H1 (cell line): ENCODE measurements around the gene NEMF. TPM values are rescaled to one million over a fixed set of nuclear protein-coding genes. Genes with fewer than 3 reads are reported as not detected.

ENCODE experiments used
- CTCF ChIA-PET: fragments of 300-600 bp; sonication (Branson Sonifier 250); formaldehyde crosslinking; loops from one replicate; lab custom pipeline; 2021; ENCODE audit not compliant: partially characterized antibody; lab: Charles Lee
- POLR2A ChIA-PET: fragments of 300-600 bp; sonication (Branson Sonifier 250); formaldehyde crosslinking; loops from one replicate; lab custom pipeline; 2021; ENCODE audit warnings: inconsistent platforms; ENCODE audit not compliant: partially characterized antibody; lab: Charles Lee
- DNase-seq, 2 experiments: peaks; one replicate each; pipeline versions ENCODE4 v3.0.0 to v3.0.0-alpha.2; 2010 to 2022; ENCODE audit warnings: low spot score in 2 of 2, low read depth in 1 of 2, mixed read lengths in 1 of 2
- FAIRE-seq: peaks from 2 replicates; lab custom pipeline; 2011; peaks lifted over from hg19 to GRCh38; lab: Jason Lieb, UNC
- H2AFZ ChIP-seq: 2 replicates; pipeline ENCODE4 v1.8.1; 2012; ENCODE audit warnings: low read length, inconsistent platforms
- H2AK5ac ChIP-seq: 2 replicates; pipeline ENCODE4 v1.6.1; 2013; ENCODE audit warnings: low read depth, low read length
- H2BK120ac ChIP-seq: replicated peaks from 2 replicates; pipeline ENCODE3; 2013; ENCODE audit warnings: low read depth, low read length, inconsistent platforms
- H2BK12ac ChIP-seq: 2 replicates; pipeline ENCODE4 v1.6.1; 2013; ENCODE audit warnings: low read depth, low read length
- H2BK15ac ChIP-seq: 2 replicates; pipeline ENCODE4 v1.6.1; 2013; ENCODE audit warnings: low read length
- H2BK20ac ChIP-seq: 2 replicates; pipeline ENCODE4 v1.6.1; 2013; ENCODE audit warnings: low read length
- H2BK5ac ChIP-seq: 2 replicates; pipeline ENCODE4 v1.6.1; 2013; ENCODE audit warnings: low read depth, low read length
- H3K14ac ChIP-seq: 2 replicates; pipeline ENCODE4 v1.6.1; 2013; ENCODE audit warnings: inconsistent platforms; ENCODE audit not compliant: insufficient read length
- H3K18ac ChIP-seq: 2 replicates; pipeline ENCODE4 v1.6.1; 2013; ENCODE audit warnings: low read length; ENCODE audit errors: extremely low read depth
- H3K23ac ChIP-seq: 2 replicates; pipeline ENCODE4 v1.6.1; 2013; ENCODE audit warnings: inconsistent platforms; ENCODE audit not compliant: insufficient read length
- H3K23me2 ChIP-seq: 2 replicates; pipeline ENCODE4 v1.6.1; 2013; ENCODE audit warnings: low read depth, low read length
- H3K27ac ChIP-seq: 2 replicates; pipeline ENCODE4 v1.6.1; 2011; ENCODE audit warnings: low read depth, low read length, inconsistent platforms
- H3K27me3 ChIP-seq, 4 experiments: replicated peaks in 1 of 4; 1 replicate in 1 of 4; 2 replicates in 3 of 4; pipeline versions ENCODE4 v1.6.1 to v1.8.1; 2011 to 2013; ENCODE audit warnings: low read length in 3 of 4, mild to moderate bottlenecking in 3 of 4, inconsistent platforms in 2 of 4, mixed read lengths in 2 of 4, moderate library complexity in 1 of 4; ENCODE audit not compliant: control insufficient read depth in 3 of 4, insufficient read depth in 3 of 4; ENCODE audit errors: extremely low read depth in 1 of 4
- H3K36me3 ChIP-seq, 4 experiments: 2 replicates each; pipeline versions ENCODE4 v1.6.1 to v1.8.1; 2011 to 2013; ENCODE audit warnings: mild to moderate bottlenecking in 4 of 4, low read length in 3 of 4, moderate library complexity in 2 of 4, control low read depth in 1 of 4, inconsistent platforms in 1 of 4; ENCODE audit not compliant: insufficient read depth in 4 of 4, control insufficient read depth in 2 of 4
- H3K4ac ChIP-seq: replicated peaks from 2 replicates; pipeline ENCODE3; 2013; ENCODE audit warnings: low read length, low read depth, mixed read lengths, inconsistent platforms; ENCODE audit not compliant: insufficient read length
- H3K4me1 ChIP-seq, 4 experiments: replicated peaks in 1 of 4; 1 replicate in 1 of 4; 2 replicates in 3 of 4; pipeline versions ENCODE4 v1.6.1 to v1.8.1; 2011 to 2013; ENCODE audit warnings: low read length in 3 of 4, inconsistent platforms in 2 of 4, mixed read lengths in 1 of 4; ENCODE audit not compliant: insufficient read depth in 4 of 4, control insufficient read depth in 3 of 4
- H3K4me2 ChIP-seq, 2 experiments: 2 replicates each; pipeline versions ENCODE4 v1.6.1 to v1.8.1; 2011 to 2013; ENCODE audit warnings: low read depth in 2 of 2, low read length in 2 of 2, control low read depth in 1 of 2, inconsistent platforms in 1 of 2, mild to moderate bottlenecking in 1 of 2; ENCODE audit not compliant: insufficient read depth in 1 of 2
- H3K4me3 ChIP-seq, 4 experiments: fragments of 200-600, 300-600 bp in 1 of 4; sonication (generic), shearing (Covaris generic), sonication (Bioruptor Twin) in 1 of 4; 2 replicates each; pipeline versions ENCODE4 v1.5.1 to v1.8.1; 2011 to 2016; ENCODE audit warnings: low read length in 4 of 4, low read depth in 3 of 4, control low read depth in 2 of 4, inconsistent platforms in 2 of 4, mild to moderate bottlenecking in 2 of 4, mixed read lengths in 1 of 4, moderate library complexity in 1 of 4; ENCODE audit not compliant: insufficient read depth in 2 of 4; ENCODE audit errors: extremely low read depth in 1 of 4
- H3K56ac ChIP-seq: replicated peaks from 2 replicates; pipeline ENCODE3; 2013; ENCODE audit warnings: low read depth, mild to moderate bottlenecking, mixed read lengths, low read length, inconsistent platforms; ENCODE audit not compliant: insufficient read length
- H3K79me1 ChIP-seq: 2 replicates; pipeline ENCODE4 v1.6.1; 2013; ENCODE audit warnings: low read depth, low read length, control low read depth
- H3K79me2 ChIP-seq, 2 experiments: 2 replicates each; pipeline versions ENCODE4 v1.6.1 to v1.8.1; 2012 to 2013; ENCODE audit warnings: low read length in 2 of 2, mild to moderate bottlenecking in 2 of 2, inconsistent platforms in 1 of 2; ENCODE audit not compliant: insufficient read depth in 2 of 2, control insufficient read depth in 1 of 2
- H3K9ac ChIP-seq, 4 experiments: replicated peaks in 1 of 4; 1 replicate in 1 of 4; 2 replicates in 3 of 4; pipeline versions ENCODE4 v1.6.1 to v1.8.1; 2011 to 2013; ENCODE audit warnings: low read depth in 3 of 4, low read length in 3 of 4, control low read depth in 2 of 4, mild to moderate bottlenecking in 2 of 4, moderate library complexity in 2 of 4, inconsistent platforms in 1 of 4; ENCODE audit errors: extremely low read depth in 1 of 4
- H3K9me3 ChIP-seq, 2 experiments: 2 replicates each; pipeline versions ENCODE4 v1.6.1 to v1.8.1; 2012 to 2013; ENCODE audit warnings: mild to moderate bottlenecking in 2 of 2, moderate library complexity in 2 of 2, control low read depth in 1 of 2, inconsistent platforms in 1 of 2, low read depth in 1 of 2, low read length in 1 of 2, mixed read lengths in 1 of 2; ENCODE audit not compliant: insufficient read depth in 2 of 2
- H4K20me1 ChIP-seq, 2 experiments: replicated peaks in 1 of 2; 2 replicates each; pipeline versions ENCODE3 to v1.8.1; 2011 to 2013; ENCODE audit warnings: inconsistent platforms in 2 of 2, low read length in 2 of 2, mild to moderate bottlenecking in 1 of 2; ENCODE audit not compliant: insufficient read depth in 2 of 2, control insufficient read depth in 1 of 2
- H4K5ac ChIP-seq: 2 replicates; pipeline ENCODE4 v1.6.1; 2013; ENCODE audit warnings: low read length, low read depth, mixed read lengths, inconsistent platforms; ENCODE audit not compliant: insufficient read length
- H4K8ac ChIP-seq: 2 replicates; pipeline ENCODE4 v1.8.0; 2013; ENCODE audit warnings: mild to moderate bottlenecking, moderate library complexity, low read length, inconsistent platforms; ENCODE audit not compliant: insufficient read depth; ENCODE audit errors: extremely low read depth
- H4K91ac ChIP-seq: replicated peaks from 2 replicates; pipeline ENCODE3; 2013; ENCODE audit warnings: low read length, mixed read lengths, inconsistent platforms; ENCODE audit not compliant: insufficient read length
- CEBPB ChIP-seq: IDR thresholded peaks from 2 replicates; pipeline ENCODE4 v1.6.1; 2012; ENCODE audit warnings: low read depth, low read length
- CREB1 ChIP-seq: IDR thresholded peaks from 2 replicates; pipeline ENCODE4 v1.6.1; 2012; ENCODE audit warnings: inconsistent platforms
- WGBS, 2 experiments: shearing (Covaris generic) in 1 of 2; methylation state at CpG; one replicate each; pipeline versions ENCODE4 v1.1.6 to v1.1.7; 2013 to 2015; ENCODE audit warnings: low lambda C conversion rate in 2 of 2, mixed read lengths in 2 of 2, inconsistent platforms in 1 of 2, low coverage in 1 of 2, missing lambda C conversion rate in 1 of 2; ENCODE audit not compliant: insufficient replicate concordance in 2 of 2, insufficient coverage in 1 of 2, insufficient read length in 1 of 2; ENCODE audit errors: extremely low coverage in 1 of 2, missing lambda C conversion rate in 1 of 2; 5-methylcytosine and 5-hydroxymethylcytosine counted together
- polyA plus RNA-seq, 7 experiments: library from polyadenylated mRNA; depleted of rRNA in 3 of 7; stranded (reverse) in 5 of 7; unstranded in 2 of 7; fragments of >200 nt in 5 of 7; fragments of 200-250 nt in 2 of 7; gene quantifications; 1 replicate in 5 of 7; 2 replicates in 1 of 7; 4 replicates in 1 of 7; pipeline versions ENCODE4 v1.2.1 to v1.2.3, GENCODE V29; 2011 to 2013; ENCODE audit warnings: missing spikeins in 2 of 7, mixed read lengths in 2 of 7
- total RNA-seq: library from RNA; stranded (reverse); fragmentation: NEBNext Ultra II Directional; extraction: Animal tissue kit (Norgen Biotek cat#: 25700); gene quantifications from 2 replicates; pipeline ENCODE4 v1.2.1, GENCODE V29; 2021

The NEMF gene
- total and polyA plus RNA-seq, 2 of the 8 experiments (the other 6 are each of a cell fraction or from before 2014, with no cell fraction given) = 8.3 to 45.5 TPM

DNA sequence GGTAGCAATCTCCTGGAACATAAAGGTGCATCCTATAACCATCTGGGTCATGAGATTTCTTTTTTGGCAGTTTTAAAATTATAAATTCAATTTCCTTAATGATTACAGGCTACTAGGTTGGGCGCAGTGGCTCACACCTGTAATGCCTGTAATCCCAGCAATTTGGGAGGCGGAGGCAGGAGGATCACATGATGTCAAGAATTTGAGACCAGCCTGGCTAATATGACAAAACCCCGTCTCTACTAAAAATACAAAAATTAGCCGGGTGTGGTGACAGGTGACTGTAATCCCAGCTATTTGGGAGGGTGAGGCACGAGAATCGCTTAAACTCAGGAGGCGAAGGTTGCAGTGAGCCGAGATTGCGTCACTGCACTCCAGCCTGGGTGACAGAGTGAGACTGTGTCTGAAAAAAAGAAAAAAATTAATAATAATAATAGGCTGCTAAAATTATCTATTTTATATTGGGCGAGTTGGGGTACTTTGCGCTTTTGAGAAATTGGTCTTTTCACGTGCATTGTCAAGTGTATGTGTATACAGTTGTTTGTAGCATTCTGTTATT is 23.1 kb upstream of the NEMF start:
- no peak for TF ChIP-seq CREB1
- TF ChIP-seq CEBPB = peak; percentile 40; the same call in 1 of the 2 replicates
- no peaks in the 10 kb centered on the region for H3K27me3 ChIP-seq

More for the DNA sequence above, 23.1 kb upstream of the NEMF start:
- Histone ChIP-seq H2BK120ac (no peak overlapping the region), H4K91ac (no peak overlapping the region), H3K23ac (no peak overlapping the region), H3K9me3 (no peaks in the 10 kb centered on the region), H3K79me1 (no peaks in the 10 kb centered on the region), H3K56ac (no peak overlapping the region), H3K14ac (no peak overlapping the region), H4K5ac (no peak overlapping the region), H3K9ac (no peak overlapping the region), H3K4me2 (no peak overlapping the region), H3K4ac (no peak overlapping the region), H3K23me2 (no peaks in the 10 kb centered on the region), H3K18ac (no peak overlapping the region), H4K8ac (no peak overlapping the region), H3K36me3 (no peaks in the 10 kb centered on the region), H3K4me1 (no peaks in the 10 kb centered on the region), H2AFZ (no peak overlapping the region), H2BK20ac (no peak overlapping the region), H4K20me1 (no peaks in the 10 kb centered on the region), H3K27ac (no peak overlapping the region), H2BK5ac (no peak overlapping the region), H3K79me2 (no peaks in the 10 kb centered on the region), H2AK5ac (no peak overlapping the region), H2BK12ac (no peak overlapping the region), H2BK15ac (no peak overlapping the region), H3K4me3 (no peak overlapping the region)
- 91% methylated on average over 12 of the region's 12 CpGs; no CpG with 5 or more reads in 1 of the 2 experiments for WGBS, 2 experiments
- FAIRE-seq (no peak), DNase-seq (no peak)
- POLR2A ChIA-PET = interaction anchor here (0.6 to 1.5 kb wide), 2 partner anchors 13 to 985 kb away, joined by 5 read pairs; no protein-coding TSS in a partner anchor
- CTCF ChIA-PET = interaction anchor here (0.7 to 1.7 kb wide), 5 partner anchors 8 to 1905 kb away, joined by 3 to 5 read pairs (median 4); no protein-coding TSS in a partner anchor
